SK-N-SH (cell line): Measurements from ENCODE around the gene TFE3. TPM values are rescaled to one million over a fixed set of nuclear protein-coding genes. Genes with fewer than 3 reads are reported as not detected.

ENCODE experiments used
- CTCF ChIA-PET: fragments of 300-600, 350-600 bp; formaldehyde crosslinking; extraction: SDS; loops from one replicate; lab custom pipeline; 2021; lab: Yijun Ruan, JAX
- POLR2A ChIA-PET: fragments of 350-600 bp; sonication (Branson Sonifier 250); formaldehyde crosslinking; extraction: SDS; loops from one replicate; lab custom pipeline; 2020; ENCODE audit warnings: antibody characterized with exemption, inconsistent platforms; lab: Yijun Ruan, JAX
- DNase-seq: peaks from one replicate; pipeline ENCODE4 v3.0.0; 2012
- H2AFZ ChIP-seq: fragments of 200-600 bp; sonication (generic); 2 replicates; pipeline ENCODE4 v1.8.1; 2016; ENCODE audit warnings: antibody characterized with exemption, mild to moderate bottlenecking, low read depth
- H3F3A ChIP-seq: fragments of 200-600 bp; sonication (generic); replicated peaks from 2 replicates; pipeline ENCODE3; 2016; ENCODE audit warnings: antibody characterized with exemption, mild to moderate bottlenecking; ENCODE audit not compliant: insufficient read depth
- H3K27ac ChIP-seq, 2 experiments: fragments of 200-500 bp in 1 of 2; fragments of 200-600 bp in 1 of 2; sonication (Bioruptor generic) in 1 of 2; sonication (generic), shearing (Covaris generic) in 1 of 2; 2 replicates each; pipeline versions ENCODE4 v1.5.1 to v1.6.1; 2014 to 2016; ENCODE audit warnings: low read depth in 2 of 2, inconsistent platforms in 1 of 2, low read length in 1 of 2, mild to moderate bottlenecking in 1 of 2, mixed read lengths in 1 of 2
- H3K27me3 ChIP-seq: fragments of 200-600 bp; sonication (generic), shearing (Covaris generic); 2 replicates; pipeline ENCODE4 v1.6.1; 2016; ENCODE audit warnings: mixed run types; ENCODE audit not compliant: insufficient read depth
- H3K36me3 ChIP-seq, 2 experiments: fragments of 200-500 bp in 1 of 2; fragments of 200-600 bp in 1 of 2; sonication (Bioruptor generic) in 1 of 2; sonication (generic) in 1 of 2; replicated peaks in 1 of 2; 2 replicates each; pipeline versions ENCODE3 to v1.5.1; 2014 to 2016; ENCODE audit warnings: low read length in 1 of 2, mild to moderate bottlenecking in 1 of 2; ENCODE audit not compliant: insufficient read depth in 2 of 2, control insufficient read depth in 1 of 2
- H3K4me1 ChIP-seq, 2 experiments: fragments of 200-500 bp in 1 of 2; fragments of 200-600 bp in 1 of 2; sonication (Bioruptor generic) in 1 of 2; sonication (generic), shearing (Covaris generic) in 1 of 2; 2 replicates each; pipeline versions ENCODE4 v1.5.1 to v1.6.1; 2014 to 2016; ENCODE audit warnings: low read depth in 1 of 2, low read length in 1 of 2, mixed run types in 1 of 2; ENCODE audit not compliant: insufficient read depth in 2 of 2, control insufficient read depth in 1 of 2
- H3K4me2 ChIP-seq: fragments of 200-600 bp; sonication (generic), shearing (Covaris generic); 2 replicates; pipeline ENCODE4 v1.6.1; 2017; ENCODE audit warnings: mixed run types
- H3K4me3 ChIP-seq, 2 experiments: fragments of 200-500 bp in 1 of 2; fragments of 200-600 bp in 1 of 2; sonication (Bioruptor generic) in 1 of 2; sonication (generic), shearing (Covaris generic) in 1 of 2; 2 replicates each; pipeline versions ENCODE4 v1.5.1 to v1.8.1; 2014 to 2016; ENCODE audit warnings: low read depth in 2 of 2, inconsistent platforms in 1 of 2, low read length in 1 of 2, mild to moderate bottlenecking in 1 of 2, mixed read lengths in 1 of 2, moderate library complexity in 1 of 2
- H3K79me2 ChIP-seq: fragments of 200-600 bp; sonication (generic); 2 replicates; pipeline ENCODE4 v1.8.1; 2017; ENCODE audit warnings: mild to moderate bottlenecking; ENCODE audit not compliant: insufficient read depth
- H3K9ac ChIP-seq: fragments of 200-600 bp; sonication (generic); 2 replicates; pipeline ENCODE4 v1.6.1; 2017; ENCODE audit warnings: mixed run types
- H3K9me2 ChIP-seq: fragments of 200-600 bp; sonication (generic); 2 replicates; pipeline ENCODE4 v1.6.1; 2017; ENCODE audit warnings: mixed run types
- H3K9me3 ChIP-seq: fragments of 200-600 bp; sonication (generic); 2 replicates; pipeline ENCODE4 v1.6.1; 2017; ENCODE audit warnings: mixed run types, mild to moderate bottlenecking, moderate library complexity
- H4K20me1 ChIP-seq: fragments of 200-600 bp; sonication (generic); 2 replicates; pipeline ENCODE4 v1.6.1; 2017; ENCODE audit warnings: mild to moderate bottlenecking, mixed run types; ENCODE audit not compliant: insufficient read depth
- CHD2 ChIP-seq: fragments of 150-350 bp; IDR thresholded peaks from 2 replicates; pipeline ENCODE4 v1.6.1; 2018; ENCODE audit warnings: low read length; ENCODE audit not compliant: partially characterized antibody
- ELF1 ChIP-seq: IDR thresholded peaks from 2 replicates; pipeline ENCODE4 v1.4.0; 2012
- EZH2phosphoT487 ChIP-seq: fragments of 200-600 bp; sonication (generic); IDR thresholded peaks from 2 replicates; pipeline ENCODE4 v1.6.1; 2017; ENCODE audit warnings: low read depth, mixed run types, mild to moderate bottlenecking, antibody characterized with exemption, moderate library complexity, borderline replicate concordance
- FOSL2 ChIP-seq: IDR thresholded peaks from 2 replicates; pipeline ENCODE4 v1.4.0; 2012; ENCODE audit warnings: low read depth, mild to moderate bottlenecking, moderate library complexity, borderline replicate concordance
- IRF3 ChIP-seq: fragments of 150-350 bp; IDR thresholded peaks from 2 replicates; pipeline ENCODE4 v1.6.1; 2016; ENCODE audit warnings: mild to moderate bottlenecking, low read depth, low read length
- MAX ChIP-seq: IDR thresholded peaks from 2 replicates; pipeline ENCODE4 v1.4.0; 2012; ENCODE audit warnings: low read depth
- MEF2A ChIP-seq: IDR thresholded peaks from 2 replicates; pipeline ENCODE4 v1.4.0; 2012; ENCODE audit warnings: low read depth, borderline replicate concordance
- NRF1 ChIP-seq: IDR thresholded peaks from 2 replicates; pipeline ENCODE4 v1.6.1; 2012; ENCODE audit warnings: low read depth, mild to moderate bottlenecking, low read length
- PBX3 ChIP-seq: IDR thresholded peaks from 2 replicates; pipeline ENCODE4; 2012
- POLR2AphosphoS5 ChIP-seq: IDR thresholded peaks from 2 replicates; pipeline ENCODE4 v1.6.1; 2012; ENCODE audit warnings: low read depth, low read length
- RAD21 ChIP-seq: IDR thresholded peaks from 2 replicates; pipeline ENCODE4 v1.6.1; 2012; ENCODE audit warnings: mild to moderate bottlenecking, low read length
- RCOR1 ChIP-seq: fragments of 150-350 bp; IDR thresholded peaks from 2 replicates; pipeline ENCODE4 v1.6.1; 2017; ENCODE audit warnings: antibody characterized with exemption, low read length
- REST ChIP-seq: IDR thresholded peaks from 2 replicates; pipeline ENCODE4 v1.6.1; 2012; ENCODE audit warnings: mild to moderate bottlenecking, low read depth, low read length, moderate library complexity
- RXRA ChIP-seq: IDR thresholded peaks from 2 replicates; pipeline ENCODE4 v1.4.0; 2012; ENCODE audit warnings: low read depth, mild to moderate bottlenecking, borderline replicate concordance
- SIN3A ChIP-seq: IDR thresholded peaks from 2 replicates; pipeline ENCODE4 v1.6.1; 2012; ENCODE audit warnings: low read depth, mild to moderate bottlenecking, low read length, moderate library complexity, borderline replicate concordance
- TCF12 ChIP-seq: IDR thresholded peaks from 2 replicates; pipeline ENCODE4 v1.4.0; 2012
- TEAD4 ChIP-seq: IDR thresholded peaks from 2 replicates; pipeline ENCODE4 v1.4.0; 2012; ENCODE audit warnings: mild to moderate bottlenecking, borderline replicate concordance; ENCODE audit not compliant: insufficient read depth
- USF2 ChIP-seq: fragments of 150-350 bp; IDR thresholded peaks from 2 replicates; pipeline ENCODE4 v1.6.1; 2017; ENCODE audit warnings: antibody characterized with exemption, low read length, low read depth, borderline replicate concordance
- YY1 ChIP-seq: IDR thresholded peaks from 2 replicates; pipeline ENCODE4 v1.4.0; 2012; ENCODE audit warnings: low read depth, mild to moderate bottlenecking
- ZBTB33 ChIP-seq: IDR thresholded peaks from 2 replicates; pipeline ENCODE4 v1.4.0; 2012; ENCODE audit warnings: low read depth, borderline replicate concordance
- WGBS: methylation state at CpG from one replicate; pipeline ENCODE4 v1.1.6; 2017; ENCODE audit warnings: low lambda C conversion rate; 5-methylcytosine and 5-hydroxymethylcytosine counted together
- polyA plus RNA-seq, 3 experiments: library from polyadenylated mRNA; depleted of rRNA; stranded (reverse); fragments of >200 nt; gene quantifications; 2 replicates each; pipeline ENCODE4 v1.2.3, GENCODE V29; 2012

TFE3 gene
- polyA plus RNA-seq, 1 of the 3 experiments (the other 2 are of a cell fraction) = 14.0 TPM

GRCh38 chrX:49059681-49060085 is 16.5 kb upstream of the TFE3 start:
- H3K9me3 ChIP-seq = no peaks in the 10 kb centered on the region
- H4K20me1 ChIP-seq = no peaks in the 10 kb centered on the region
- H3F3A ChIP-seq = no peaks in the 10 kb centered on the region
- H3K27ac ChIP-seq = no peak overlapping the region
- 43% methylated on average over 10 of the region's 10 CpGs for WGBS
- H2AFZ ChIP-seq = no peak overlapping the region
- no peaks in the 10 kb centered on the region for H3K79me2 ChIP-seq
- H3K4me2 ChIP-seq = no peak overlapping the region
- no peak for TF ChIP-seq REST
- no peak for TF ChIP-seq FOSL2
- TF ChIP-seq EZH2phosphoT487 = no peak
- TF ChIP-seq MEF2A = no peak
- no peak for TF ChIP-seq PBX3
- TF ChIP-seq YY1 = no peak
- TF ChIP-seq ELF1 = no peak
- no peak for TF ChIP-seq POLR2AphosphoS5
- TF ChIP-seq CHD2 = no peak
- no peak for TF ChIP-seq USF2
- no peak for TF ChIP-seq RCOR1
- no peak for TF ChIP-seq NRF1
- TF ChIP-seq RXRA = no peak
- no peak for TF ChIP-seq IRF3
- TF ChIP-seq TCF12 = no peak
- TF ChIP-seq SIN3A = no peak
- no peak for TF ChIP-seq RAD21
- no peak for TF ChIP-seq TEAD4
- no peak for TF ChIP-seq MAX
- TF ChIP-seq ZBTB33 = no peak
- DNase-seq = no peak
- ChIA-PET CTCF (no interaction called here), POLR2A (interaction anchor here (0.7 kb wide), 1 partner anchor 9 kb away, joined by 5 read pairs; no protein-coding TSS in a partner anchor)
- peaks cover 3% of the 10 kb centered on the region; the same call in 1 of the 2 replicates for H3K27me3 ChIP-seq
- H3K9me2 ChIP-seq = no peaks in the 10 kb centered on the region
- H3K36me3 ChIP-seq = no peaks in the 10 kb centered on the region
- H3K4me1 ChIP-seq = peaks cover 0 to 4% of the 10 kb centered on the region in 2 experiments; a peak in 1 of 4 replicates
- H3K4me3 ChIP-seq = no peak overlapping the region
- no peak overlapping the region for H3K9ac ChIP-seq
